ENCODE results near the gene TMX3.

The TMX3 gene

DNA sequence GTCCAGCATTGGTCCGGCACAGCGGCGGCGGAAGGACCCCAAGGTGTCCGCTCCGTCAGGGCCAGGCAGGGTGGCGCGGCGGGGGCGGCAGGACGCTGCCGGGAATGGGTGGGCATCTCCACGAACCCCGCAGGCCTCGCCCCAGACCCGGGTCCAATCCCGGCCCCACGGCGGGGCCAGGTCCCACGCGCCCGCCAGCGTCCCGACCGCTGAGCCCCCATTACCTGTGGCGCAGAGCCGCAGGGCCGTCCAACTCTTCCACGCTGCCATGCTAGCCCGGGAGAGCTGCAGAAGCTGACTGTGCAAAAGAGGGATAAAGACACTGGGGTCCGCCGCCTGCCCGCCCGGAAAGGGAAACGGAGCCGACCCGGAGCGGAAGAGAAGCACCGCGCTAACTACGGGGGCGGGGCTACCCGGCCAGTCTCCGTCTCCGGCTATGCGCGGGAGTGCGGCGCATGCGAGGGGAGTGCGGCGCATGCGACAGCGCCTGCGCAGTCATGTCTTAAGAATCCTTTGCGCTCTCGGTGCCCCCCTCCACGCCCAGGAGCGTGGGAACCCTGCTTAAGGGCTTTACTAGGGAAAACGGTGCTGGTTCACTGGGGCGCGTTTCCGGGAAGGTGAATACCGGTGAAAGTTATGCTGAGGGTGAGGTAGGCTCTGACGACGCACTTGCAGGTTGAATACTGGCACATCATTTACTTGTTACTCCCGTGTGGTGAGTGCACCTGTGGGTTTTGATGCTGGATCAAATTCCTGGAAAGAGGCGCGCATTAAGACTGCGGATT, at the start of gene TMX3:
Gene TMX3 (minus strand): TSS at position 397 of the 785 bp plus-strand sequence. CDS start 127 bp downstream, at position 270.
- Histone ChIP-seq H4K20me1 (ENCODE audit: control insufficient read depth, insufficient read depth, low read depth, low read length) (no peaks in the 10 kb centered on the region), H3K79me2 (ENCODE audit: control insufficient read depth, low read length) (peaks cover 44% of the 10 kb centered on the region)
- TF ChIP-seq CTCF (IDR thresholded peaks at IDR 0.05; ENCODE audit: low read depth, low read length, poor library complexity, severe bottlenecking) = no peak
- TF ChIP-seq EZH2phosphoT487 (IDR thresholded peaks at IDR 0.05; ENCODE audit: borderline replicate concordance, low read length) = no peak

GRCh38 chr18:68764016-68764415, 49.1 kb upstream of the TMX3 start:
- H3F3A ChIP-seq (ENCODE audit: control insufficient read depth, insufficient read depth) = no peaks in the 10 kb centered on the region
- no peaks in the 10 kb centered on the region for H3K9me3 ChIP-seq (ENCODE audit: control insufficient read depth, insufficient read depth, low read length)
- TF ChIP-seq EZH2phosphoT487 (IDR thresholded peaks at IDR 0.05; ENCODE audit: borderline replicate concordance, low read length) = no peak
- TF ChIP-seq CTCF (IDR thresholded peaks at IDR 0.05; ENCODE audit: low read depth, low read length, poor library complexity, severe bottlenecking) = no peak
- H3K36me3 ChIP-seq (ENCODE audit: control insufficient read depth, low read length) = no peaks in the 10 kb centered on the region
- H3K79me2 ChIP-seq (ENCODE audit: control insufficient read depth, low read length) = no peaks in the 10 kb centered on the region
- no peak overlapping the region for H3K27ac ChIP-seq (ENCODE audit: low read depth, low read length)
- H3K4me1 ChIP-seq (ENCODE audit: control insufficient read depth, low read length) = no peaks in the 10 kb centered on the region
- H3K4me2 ChIP-seq (ENCODE audit: low read length) = no peak overlapping the region
- no peak overlapping the region for H3K4me3 ChIP-seq (ENCODE audit: low read length)
- H3K9me2 ChIP-seq (replicated peaks; ENCODE audit: control insufficient read depth, low read length) = no peaks in the 10 kb centered on the region
- H4K20me1 ChIP-seq (ENCODE audit: control insufficient read depth, insufficient read depth, low read depth, low read length) = no peaks in the 10 kb centered on the region
- H3K27me3 ChIP-seq (ENCODE audit: control insufficient read depth, low read length) = no peaks in the 10 kb centered on the region

More for the DNA sequence above, at the start of gene TMX3:
- peaks cover 19% of the 10 kb centered on the region for H3K4me1 ChIP-seq (ENCODE audit: control insufficient read depth, low read length)
- H3K36me3 ChIP-seq (ENCODE audit: control insufficient read depth, low read length) = peaks cover 41% of the 10 kb centered on the region
- H3K9me3 ChIP-seq (ENCODE audit: control insufficient read depth, insufficient read depth, low read length) = no peaks in the 10 kb centered on the region
- no peaks in the 10 kb centered on the region for H3K9me2 ChIP-seq (replicated peaks; ENCODE audit: control insufficient read depth, low read length)
- H3K27ac ChIP-seq (ENCODE audit: low read depth, low read length) = peak within 1 kb of the TSS; percentile 39
- no peaks in the 10 kb centered on the region for H3F3A ChIP-seq (ENCODE audit: control insufficient read depth, insufficient read depth)
- H3K4me2 ChIP-seq (ENCODE audit: low read length) = peak within 1 kb of the TSS; percentile 77
- no peaks in the 10 kb centered on the region for H3K27me3 ChIP-seq (ENCODE audit: control insufficient read depth, low read length)
- H3K4me3 ChIP-seq (ENCODE audit: low read length) = peak within 1 kb of the TSS; percentile 88

DNA sequence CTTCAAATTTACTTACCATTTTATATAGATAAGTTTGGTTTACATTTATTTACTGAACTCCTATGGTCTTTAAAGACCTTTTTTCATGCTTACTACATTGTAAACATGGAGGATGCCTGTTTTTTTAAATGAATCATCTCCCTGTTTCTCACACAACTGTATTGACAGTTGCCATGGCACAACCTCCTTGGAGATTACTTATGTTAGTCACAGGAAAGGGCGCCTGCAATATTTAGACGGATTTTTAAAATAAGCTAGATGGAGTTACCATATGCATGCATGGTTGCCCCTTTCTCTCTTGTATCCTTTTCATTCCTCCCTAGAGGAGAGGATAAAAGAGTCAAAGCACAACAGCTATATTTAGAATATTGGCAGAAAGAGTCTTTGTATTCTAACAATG, 48.2 kb upstream of the TMX3 start:
- Histone ChIP-seq H3K4me2 (ENCODE audit: low read length) (no peak overlapping the region), H3K9me2 (replicated peaks; ENCODE audit: control insufficient read depth, low read length) (no peaks in the 10 kb centered on the region)
- TF ChIP-seq EZH2phosphoT487 (IDR thresholded peaks at IDR 0.05; ENCODE audit: borderline replicate concordance, low read length) (no peak), CTCF (IDR thresholded peaks at IDR 0.05; ENCODE audit: low read depth, low read length, poor library complexity, severe bottlenecking) (no peak)

More for the DNA sequence above, 48.2 kb upstream of the TMX3 start:
- no peaks in the 10 kb centered on the region for H3K4me1 ChIP-seq (ENCODE audit: control insufficient read depth, low read length)
- H4K20me1 ChIP-seq (ENCODE audit: control insufficient read depth, insufficient read depth, low read depth, low read length) = no peaks in the 10 kb centered on the region
- no peaks in the 10 kb centered on the region for H3K36me3 ChIP-seq (ENCODE audit: control insufficient read depth, low read length)
- no peaks in the 10 kb centered on the region for H3K9me3 ChIP-seq (ENCODE audit: control insufficient read depth, insufficient read depth, low read length)
- no peak overlapping the region for H3K4me3 ChIP-seq (ENCODE audit: low read length)
- no peaks in the 10 kb centered on the region for H3K27me3 ChIP-seq (ENCODE audit: control insufficient read depth, low read length)
- no peaks in the 10 kb centered on the region for H3K79me2 ChIP-seq (ENCODE audit: control insufficient read depth, low read length)
- no peaks in the 10 kb centered on the region for H3F3A ChIP-seq (ENCODE audit: control insufficient read depth, insufficient read depth)
- no peak overlapping the region for H3K27ac ChIP-seq (ENCODE audit: low read depth, low read length)
